ENCODE data around the gene CARD16. TPM values are rescaled to one million over a fixed set of nuclear protein-coding genes. Genes with fewer than 3 reads are reported as not detected.

The CARD16 gene
- total and polyA plus RNA-seq, 9 of the 15 experiments (the other 6 are each of a cell fraction or from before 2014, with no cell fraction given): 0.31 TPM; not detected in 8

Other genes with a start within 250 kb of the CARD16 start
- not detected in 2 replicates for gene CASP12, start 146.9 kb downstream of the CARD16 start, total RNA-seq (2014; rRNA removed)
- not detected in 2 replicates for gene CASP12, start 146.9 kb downstream of the CARD16 start, total RNA-seq (2014; rRNA removed; fragmentation: Illumina TruSeq; extraction: Trizol)
- gene CASP12, start 146.9 kb downstream of the CARD16 start, total RNA-seq (2015; rRNA removed; fragmentation: Illumina TruSeq; extraction: Trizol): not detected in 2 replicates
- gene CASP12, start 146.9 kb downstream of the CARD16 start, total RNA-seq (2021): not detected in 2 replicates
- gene CASP12, start 146.9 kb downstream of the CARD16 start, polyA plus RNA-seq (2011; rRNA removed): not detected in 2 replicates
- not detected in 2 replicates for gene CASP12, start 146.9 kb downstream of the CARD16 start, polyA plus RNA-seq (2014; fragmentation: Illumina TruSeq; extraction: Trizol)
- gene CASP12, start 146.9 kb downstream of the CARD16 start, polyA plus RNA-seq (2014; fragmentation: Nextera tagmentation; extraction: Ambion mirVana): not detected
- not detected in 2 replicates for gene CASP12, start 146.9 kb downstream of the CARD16 start, polyA plus RNA-seq (2014; rRNA removed)
- 0.41 TPM in 1 of 2 replicates, not detected in the other for gene CASP4, start 76.8 kb downstream of the CARD16 start, total RNA-seq (2014; rRNA removed)
- 0.15 and 0.64 TPM in 2 replicates for gene CASP4, start 76.8 kb downstream of the CARD16 start, total RNA-seq (2014; rRNA removed; fragmentation: Illumina TruSeq; extraction: Trizol)
- 0.22 and 0.49 TPM in 2 replicates for gene CASP4, start 76.8 kb downstream of the CARD16 start, total RNA-seq (2015; rRNA removed; fragmentation: Illumina TruSeq; extraction: Trizol)
- 0.27 and 1.2 TPM in 2 replicates for gene CASP4, start 76.8 kb downstream of the CARD16 start, total RNA-seq (2021)
- gene CASP4, start 76.8 kb downstream of the CARD16 start, polyA plus RNA-seq (2011; rRNA removed): 0.28 and 0.31 TPM in 2 replicates
- gene CASP4, start 76.8 kb downstream of the CARD16 start, polyA plus RNA-seq (2014; fragmentation: Illumina TruSeq; extraction: Trizol): 0.37 TPM in 1 of 2 replicates, not detected in the other
- gene CASP4, start 76.8 kb downstream of the CARD16 start, polyA plus RNA-seq (2014; fragmentation: Nextera tagmentation; extraction: Ambion mirVana): under 1 TPM in 1 of 2 experiments, not detected in 1; 0.42 TPM
- gene CASP4, start 76.8 kb downstream of the CARD16 start, polyA plus RNA-seq (2014; rRNA removed): 0.20 TPM in 1 of 2 replicates, not detected in the other
- gene CASP5, start 22.2 kb downstream of the CARD16 start, total RNA-seq (2014; rRNA removed): not detected in 2 replicates
- gene CASP5, start 22.2 kb downstream of the CARD16 start, total RNA-seq (2014; rRNA removed; fragmentation: Illumina TruSeq; extraction: Trizol): not detected in 2 replicates
- gene CASP5, start 22.2 kb downstream of the CARD16 start, total RNA-seq (2015; rRNA removed; fragmentation: Illumina TruSeq; extraction: Trizol): not detected in 2 replicates
- gene CASP5, start 22.2 kb downstream of the CARD16 start, total RNA-seq (2021): not detected in 2 replicates
- gene CASP5, start 22.2 kb downstream of the CARD16 start, polyA plus RNA-seq (2011; rRNA removed): not detected in 2 replicates
- gene CASP5, start 22.2 kb downstream of the CARD16 start, polyA plus RNA-seq (2014; fragmentation: Illumina TruSeq; extraction: Trizol): not detected in 2 replicates
- not detected for gene CASP5, start 22.2 kb downstream of the CARD16 start, polyA plus RNA-seq (2014; fragmentation: Nextera tagmentation; extraction: Ambion mirVana)
- gene CASP5, start 22.2 kb downstream of the CARD16 start, polyA plus RNA-seq (2014; rRNA removed): not detected in 2 replicates
- gene CASP1, start 10.2 kb downstream of the CARD16 start, total RNA-seq (2014; rRNA removed): not detected in 2 replicates
- not detected in 2 replicates for gene CASP1, start 10.2 kb downstream of the CARD16 start, total RNA-seq (2014; rRNA removed; fragmentation: Illumina TruSeq; extraction: Trizol)
- gene CASP1, start 10.2 kb downstream of the CARD16 start, total RNA-seq (2015; rRNA removed; fragmentation: Illumina TruSeq; extraction: Trizol): not detected in 2 replicates
- gene CASP1, start 10.2 kb downstream of the CARD16 start, total RNA-seq (2021): not detected in 2 replicates
- not detected in 2 replicates for gene CASP1, start 10.2 kb downstream of the CARD16 start, polyA plus RNA-seq (2011; rRNA removed)
- gene CASP1, start 10.2 kb downstream of the CARD16 start, polyA plus RNA-seq (2014; fragmentation: Illumina TruSeq; extraction: Trizol): not detected in 2 replicates
- gene CASP1, start 10.2 kb downstream of the CARD16 start, polyA plus RNA-seq (2014; fragmentation: Nextera tagmentation; extraction: Ambion mirVana): not detected
- gene CASP1, start 10.2 kb downstream of the CARD16 start, polyA plus RNA-seq (2014; rRNA removed): not detected in 2 replicates
- 3.5 and 4.9 TPM in 2 replicates for gene CARD18, start 94.4 kb upstream of the CARD16 start, total RNA-seq (2014; rRNA removed)
- gene CARD18, start 94.4 kb upstream of the CARD16 start, total RNA-seq (2014; rRNA removed; fragmentation: Illumina TruSeq; extraction: Trizol): 3.0 and 4.2 TPM in 2 replicates
- gene CARD18, start 94.4 kb upstream of the CARD16 start, total RNA-seq (2015; rRNA removed; fragmentation: Illumina TruSeq; extraction: Trizol): 4.3 and 4.7 TPM in 2 replicates
- 3.2 and 3.5 TPM in 2 replicates for gene CARD18, start 94.4 kb upstream of the CARD16 start, total RNA-seq (2021)
- gene CARD18, start 94.4 kb upstream of the CARD16 start, polyA plus RNA-seq (2011; rRNA removed): 2.4 and 3.1 TPM in 2 replicates
- gene CARD18, start 94.4 kb upstream of the CARD16 start, polyA plus RNA-seq (2014; fragmentation: Illumina TruSeq; extraction: Trizol): 1.5 and 1.6 TPM in 2 replicates
- 1 to 10 TPM; 1.5 to 1.9 TPM for gene CARD18, start 94.4 kb upstream of the CARD16 start, polyA plus RNA-seq (2014; fragmentation: Nextera tagmentation; extraction: Ambion mirVana)
- 2.9 TPM in 2 replicates for gene CARD18, start 94.4 kb upstream of the CARD16 start, polyA plus RNA-seq (2014; rRNA removed)